Neural progenitor cell (in vitro differentiated cells): ENCODE measurements around the gene MARCO.

ENCODE experiments used
- EZH2 ChIP-seq: fragments of 200-600 bp; sonication (generic); IDR thresholded peaks from 2 replicates; pipeline ENCODE4 v1.6.1; 2017; ENCODE audit warnings: antibody characterized with exemption, mild to moderate bottlenecking, moderate library complexity
- TF ChIP-seq, protein P1 (sequence below): fragments of 200-600 bp; sonication (generic); IDR thresholded peaks from 2 replicates; pipeline ENCODE4 v1.5.1; 2017; ENCODE audit warnings: antibody characterized with exemption, mild to moderate bottlenecking

DNA sequence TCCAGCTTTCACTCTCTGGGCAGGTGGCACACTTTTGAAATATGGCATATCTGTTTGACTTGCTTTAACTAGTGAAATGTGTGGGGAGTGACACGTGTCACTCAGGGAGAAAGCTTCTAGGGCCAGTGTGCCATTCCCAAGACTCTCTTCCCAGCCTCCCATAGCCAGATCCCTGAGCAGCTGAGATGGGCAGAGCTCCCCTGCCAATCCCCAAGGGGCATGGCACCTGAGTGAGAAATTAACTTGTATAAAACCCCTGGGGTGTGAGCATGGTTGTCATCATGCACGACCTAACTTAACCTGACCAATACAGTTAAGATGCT, 39.0 kb upstream of the MARCO start:
- TF ChIP-seq, protein P1, sequence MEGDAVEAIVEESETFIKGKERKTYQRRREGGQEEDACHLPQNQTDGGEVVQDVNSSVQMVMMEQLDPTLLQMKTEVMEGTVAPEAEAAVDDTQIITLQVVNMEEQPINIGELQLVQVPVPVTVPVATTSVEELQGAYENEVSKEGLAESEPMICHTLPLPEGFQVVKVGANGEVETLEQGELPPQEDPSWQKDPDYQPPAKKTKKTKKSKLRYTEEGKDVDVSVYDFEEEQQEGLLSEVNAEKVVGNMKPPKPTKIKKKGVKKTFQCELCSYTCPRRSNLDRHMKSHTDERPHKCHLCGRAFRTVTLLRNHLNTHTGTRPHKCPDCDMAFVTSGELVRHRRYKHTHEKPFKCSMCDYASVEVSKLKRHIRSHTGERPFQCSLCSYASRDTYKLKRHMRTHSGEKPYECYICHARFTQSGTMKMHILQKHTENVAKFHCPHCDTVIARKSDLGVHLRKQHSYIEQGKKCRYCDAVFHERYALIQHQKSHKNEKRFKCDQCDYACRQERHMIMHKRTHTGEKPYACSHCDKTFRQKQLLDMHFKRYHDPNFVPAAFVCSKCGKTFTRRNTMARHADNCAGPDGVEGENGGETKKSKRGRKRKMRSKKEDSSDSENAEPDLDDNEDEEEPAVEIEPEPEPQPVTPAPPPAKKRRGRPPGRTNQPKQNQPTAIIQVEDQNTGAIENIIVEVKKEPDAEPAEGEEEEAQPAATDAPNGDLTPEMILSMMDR = no peak
- no peak for TF ChIP-seq EZH2
